HG02610 (cell line): ENCODE data around the gene CREBL2.
"Not testable (repeated sequence)": the region's sequence is repeated elsewhere in the genome, so short reads cannot be mapped to it uniquely, and the experiment has no call there.

ENCODE experiments used
- ATAC-seq: cut with Tn5 transposase; IDR thresholded peaks from one replicate; pipeline ENCODE4 v1.9.1; 2021; ENCODE audit warnings: mild to moderate bottlenecking, moderate library complexity; ENCODE audit not compliant: unreplicated experiment

Gene CREBL2

GRCh38 chr12:12611512-12612306, at the start of gene CREBL2:
CREBL2 (plus strand) TSS chr12:12611876; CDS start chr12:12612173, 297 bp downstream.
- ATAC-seq = peak; percentile 59

GRCh38 chr12:12562016-12562483, 49.6 kb upstream of the CREBL2 start:
- no peak for ATAC-seq

- peak; percentile 75 for ATAC-seq
These were observed 49.0 kb upstream of the CREBL2 start, which contains the start of gene DUSP16 for GRCh38 chr12:12562585-12563261. DUSP16 (minus strand) TSS chr12:12562863; CDS start chr12:12521098, 41,765 bp downstream.

GRCh38 chr12:12563290-12563928, 48.3 kb upstream of the CREBL2 start:
- ATAC-seq = no peak

- ATAC-seq = no peak
These were observed 46.8 kb upstream of the CREBL2 start for GRCh38 chr12:12564911-12565310.

GRCh38 chr12:12565971-12566370, 45.7 kb upstream of the CREBL2 start:
- not testable (repeated sequence) for ATAC-seq

GRCh38 chr12:12572659-12573058, 39.0 kb upstream of the CREBL2 start:
- no peak for ATAC-seq

- no peak for ATAC-seq
These were observed 33.9 kb upstream of the CREBL2 start for GRCh38 chr12:12577786-12578185.

- ATAC-seq = not testable (repeated sequence)
These were observed 31.0 kb upstream of the CREBL2 start for GRCh38 chr12:12580716-12581115.

GRCh38 chr12:12582193-12582881, 29.3 kb upstream of the CREBL2 start:
- peak; percentile 37 for ATAC-seq

GRCh38 chr12:12582895-12583303, 28.8 kb upstream of the CREBL2 start:
- peak; percentile 92 for ATAC-seq

GRCh38 chr12:12583510-12584178, 28.0 kb upstream of the CREBL2 start:
- no peak for ATAC-seq

GRCh38 chr12:12585115-12585863, 26.4 kb upstream of the CREBL2 start:
- ATAC-seq = no peak

- no peak for ATAC-seq
These were observed 24.6 kb upstream of the CREBL2 start for GRCh38 chr12:12586879-12587675.

- no peak for ATAC-seq
These were observed 23.8 kb upstream of the CREBL2 start for GRCh38 chr12:12587878-12588277.

- not testable (repeated sequence) for ATAC-seq
These were observed 23.2 kb upstream of the CREBL2 start for GRCh38 chr12:12588436-12588835.

- ATAC-seq = no peak
These were observed 20.7 kb upstream of the CREBL2 start for GRCh38 chr12:12590961-12591360.

- ATAC-seq = no peak
These were observed 18.7 kb upstream of the CREBL2 start for GRCh38 chr12:12592930-12593329.

GRCh38 chr12:12595929-12596328, 15.7 kb upstream of the CREBL2 start:
- not testable (repeated sequence) for ATAC-seq
